ENCODE results near the gene SLC4A5.
"Not testable (repeated sequence)": the region's sequence is repeated elsewhere in the genome, so short reads cannot be mapped to it uniquely, and the experiment has no call there.

The SLC4A5 gene

GRCh38 chr2:74264281-74264680, 78.9 kb downstream of the SLC4A5 start:
- DNase-seq (ENCODE audit: low spot score): no peak

- no peak for DNase-seq (ENCODE audit: low spot score)
Measured at GRCh38 chr2:74262681-74263080, 80.5 kb downstream of the SLC4A5 start.

- DNase-seq (ENCODE audit: low spot score): peak; percentile 37
Measured at GRCh38 chr2:74261204-74261864, 81.9 kb downstream of the SLC4A5 start.

- DNase-seq (ENCODE audit: low spot score): no peak
Measured at GRCh38 chr2:74260495-74260894, 82.7 kb downstream of the SLC4A5 start.

- DNase-seq (ENCODE audit: low spot score): no peak
Measured at GRCh38 chr2:74259733-74260132, 83.5 kb downstream of the SLC4A5 start.

- DNase-seq (ENCODE audit: low spot score): no peak
Measured at GRCh38 chr2:74259191-74259590, 84.0 kb downstream of the SLC4A5 start.

- no peak for DNase-seq (ENCODE audit: low spot score)
Measured at GRCh38 chr2:74255660-74256213, 87.5 kb downstream of the SLC4A5 start.

GRCh38 chr2:74253971-74254310, 89.3 kb downstream of the SLC4A5 start:
- no peak for DNase-seq (ENCODE audit: low spot score)

- no peak for DNase-seq (ENCODE audit: low spot score)
Measured at GRCh38 chr2:74253306-74253970, 89.8 kb downstream of the SLC4A5 start.

- DNase-seq (ENCODE audit: low spot score): no peak
Measured at GRCh38 chr2:74252862-74253261, 90.4 kb downstream of the SLC4A5 start.

GRCh38 chr2:74252036-74252435, 91.2 kb downstream of the SLC4A5 start:
- no peak for DNase-seq (ENCODE audit: low spot score)

GRCh38 chr2:74250189-74250631, 93.0 kb downstream of the SLC4A5 start:
- DNase-seq (ENCODE audit: low spot score): peak; percentile 48

- no peak for DNase-seq (ENCODE audit: low spot score)
Measured at GRCh38 chr2:74249406-74250122, 93.7 kb downstream of the SLC4A5 start.

GRCh38 chr2:74246496-74247195, 96.6 kb downstream of the SLC4A5 start:
- DNase-seq (ENCODE audit: low spot score): no peak

GRCh38 chr2:74244286-74244685, 98.9 kb downstream of the SLC4A5 start:
- DNase-seq (ENCODE audit: low spot score): no peak

- DNase-seq (ENCODE audit: low spot score): no peak
Measured at GRCh38 chr2:74242354-74243071, 100.7 kb downstream of the SLC4A5 start.

- DNase-seq (ENCODE audit: low spot score): no peak
Measured at GRCh38 chr2:74239346-74239745, 103.9 kb downstream of the SLC4A5 start.

GRCh38 chr2:74238879-74239278, 104.3 kb downstream of the SLC4A5 start:
- DNase-seq (ENCODE audit: low spot score): no peak

GRCh38 chr2:74235041-74235440, 108.2 kb downstream of the SLC4A5 start:
- no peak for DNase-seq (ENCODE audit: low spot score)

GRCh38 chr2:74233648-74234047, 109.6 kb downstream of the SLC4A5 start:
- DNase-seq (ENCODE audit: low spot score): no peak

GRCh38 chr2:74232426-74232825, 110.8 kb downstream of the SLC4A5 start:
- DNase-seq (ENCODE audit: low spot score): no peak

- not testable (repeated sequence) for DNase-seq (ENCODE audit: low spot score)
Measured at GRCh38 chr2:74229865-74230264, 113.4 kb downstream of the SLC4A5 start.

Measured in Ammon's horn (tissue), 1 donor.